NCI-H2171 treated with DMSO at 0.1 percent for 48 hours (cell line): ENCODE results near the gene CLIP4.
A peak's percentile ranks its signal among the peaks of the same experiment; 100 is the strongest.

Experiments
- DNase-seq: peaks from one replicate; lab custom pipeline; 2025; lab: John Stamatoyannopoulos, UW

CLIP4 gene

DNA sequence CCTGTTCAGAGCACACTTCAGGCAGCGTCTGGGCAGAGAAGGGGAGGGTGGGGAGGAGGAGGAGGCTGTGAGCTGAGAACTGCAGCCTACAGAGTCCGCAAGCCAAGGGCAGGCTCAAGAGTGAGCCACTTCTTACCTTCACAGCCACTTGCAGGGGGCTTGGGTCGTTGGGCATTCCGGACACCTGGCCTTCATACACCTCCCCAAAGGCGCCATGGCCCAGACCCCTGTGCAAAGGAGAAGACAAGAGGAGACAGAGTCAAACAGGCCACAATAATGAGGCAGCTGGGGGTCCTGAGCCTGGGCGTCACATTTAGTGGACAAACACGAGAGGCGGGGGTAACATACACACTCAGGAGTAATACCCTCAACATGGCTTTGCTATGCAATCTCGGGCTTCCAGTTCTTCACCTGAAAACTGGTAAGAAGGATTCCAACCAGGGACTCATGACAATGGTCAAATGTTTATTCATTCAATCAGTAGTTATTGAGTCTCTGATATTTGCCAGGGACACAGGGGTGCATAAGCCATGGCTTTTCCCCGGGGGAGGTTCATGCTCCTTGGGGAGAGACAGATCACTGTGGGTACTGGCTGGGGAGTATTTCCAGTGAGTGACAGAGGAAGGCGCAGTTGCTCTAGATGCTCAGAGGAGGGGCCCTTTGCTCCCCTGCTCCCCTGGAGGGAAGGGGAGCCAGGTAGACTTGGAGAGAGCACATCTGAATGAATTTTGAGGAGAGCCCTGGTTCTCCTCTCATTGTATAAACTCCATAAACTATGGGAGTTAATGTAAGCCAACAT lies 107.4 kb downstream of the CLIP4 start:
- no peak for DNase-seq

DNA sequence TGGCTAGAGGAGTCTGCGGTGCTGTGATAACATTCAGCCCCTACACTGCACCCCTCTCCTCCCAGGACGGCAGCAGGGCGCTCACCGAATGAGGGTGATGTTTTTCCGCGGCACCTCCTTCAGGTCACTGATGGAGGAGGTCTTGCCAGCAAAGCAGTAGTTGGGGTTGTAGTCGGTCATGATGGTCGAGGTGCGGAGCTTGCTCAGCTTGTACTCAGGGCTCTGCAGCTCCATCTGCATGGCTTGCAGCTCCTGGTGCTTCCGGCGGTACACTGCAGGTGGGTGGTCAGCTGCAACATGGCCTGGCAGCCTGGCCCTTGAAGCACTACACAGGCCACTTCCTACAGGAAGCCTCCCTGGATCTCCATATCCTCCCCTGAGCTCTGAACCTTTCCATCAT lies 108.0 kb downstream of the CLIP4 start:
- DNase-seq, result no peak

DNA sequence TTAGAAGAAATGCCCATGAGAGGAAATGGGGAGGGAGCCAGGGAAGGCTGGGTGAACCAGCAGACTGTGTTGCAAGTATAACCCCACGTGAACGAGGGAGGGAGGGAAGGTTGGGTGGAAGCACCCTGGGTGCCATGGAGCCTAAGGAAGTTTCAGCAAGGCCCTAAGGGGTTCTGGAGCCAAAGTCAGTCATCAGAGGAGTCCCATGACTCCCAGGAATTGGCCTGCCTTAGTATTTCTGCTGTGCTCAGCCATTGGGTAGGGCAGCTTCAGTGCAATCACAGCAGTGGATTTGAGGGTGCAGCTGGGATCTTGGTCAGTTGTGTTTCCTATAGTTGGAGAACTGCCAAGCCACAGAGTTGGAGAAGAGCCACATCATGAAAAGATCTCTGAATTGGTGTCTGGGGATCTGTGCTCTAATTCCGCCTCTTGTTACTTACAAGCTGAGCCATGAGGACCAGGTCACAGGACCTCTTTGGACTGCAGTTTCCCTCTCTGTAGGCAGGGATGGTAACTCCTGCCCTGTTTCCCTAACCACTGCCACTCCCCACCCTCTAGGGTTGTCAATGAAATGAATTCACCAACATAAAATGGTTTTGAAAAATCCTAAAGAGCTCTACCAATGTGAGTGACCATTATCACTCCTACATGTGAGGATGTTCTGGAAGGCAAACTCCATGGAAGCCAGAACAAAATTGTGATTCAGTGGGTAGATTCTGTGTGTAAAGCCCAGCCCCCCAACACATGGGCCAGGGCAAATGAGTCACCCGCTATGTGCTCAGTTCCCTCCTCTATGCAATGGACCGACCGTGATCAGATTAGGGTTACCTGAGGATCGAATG lies 108.9 kb downstream of the CLIP4 start:
- peak; percentile 54 for DNase-seq

DNA sequence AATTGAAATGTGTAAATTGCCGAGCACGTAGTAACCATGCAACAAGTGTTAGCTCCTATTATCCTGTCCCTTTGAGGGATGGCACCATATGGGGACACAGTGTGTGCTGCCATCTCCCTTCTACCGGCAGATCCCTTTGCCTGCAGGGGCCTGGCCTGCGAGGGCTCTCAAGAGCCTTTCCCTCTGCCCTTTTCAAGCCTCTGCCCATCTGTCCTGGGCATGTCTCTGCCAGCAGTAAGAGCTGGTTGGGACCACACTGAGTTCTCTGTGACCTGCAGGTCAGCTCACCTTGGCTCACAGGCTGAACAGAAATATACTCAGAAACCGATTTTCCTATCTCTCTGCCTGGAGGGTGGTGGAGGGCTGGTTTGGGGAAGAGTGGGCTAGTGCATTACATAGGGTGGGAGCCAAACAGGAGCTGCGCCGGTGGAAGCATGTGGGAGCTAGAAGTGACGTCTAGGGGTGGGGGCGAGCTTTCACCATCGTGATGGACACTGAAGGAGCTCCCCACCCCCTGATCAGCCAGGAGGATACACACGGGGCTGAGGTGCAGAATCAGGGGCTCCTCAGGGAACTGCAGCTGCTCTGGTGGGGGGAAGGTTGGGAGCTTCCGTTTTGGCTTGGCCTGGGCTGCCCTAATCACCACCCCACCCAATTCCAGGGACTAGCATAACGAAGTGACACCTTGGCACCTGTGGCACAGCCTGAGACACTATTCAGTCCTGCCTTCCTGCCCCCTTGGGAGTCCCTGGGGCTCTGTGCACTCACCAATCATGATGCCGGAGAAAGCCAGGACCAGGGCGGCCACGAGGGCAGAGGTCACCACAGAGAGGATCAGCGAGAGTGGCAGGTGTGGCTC lies 109.7 kb downstream of the CLIP4 start:
- DNase-seq, result no peak

GRCh38 chr2:29225814-29226213 lies 110.6 kb downstream of the CLIP4 start:
- no peak for DNase-seq

DNA sequence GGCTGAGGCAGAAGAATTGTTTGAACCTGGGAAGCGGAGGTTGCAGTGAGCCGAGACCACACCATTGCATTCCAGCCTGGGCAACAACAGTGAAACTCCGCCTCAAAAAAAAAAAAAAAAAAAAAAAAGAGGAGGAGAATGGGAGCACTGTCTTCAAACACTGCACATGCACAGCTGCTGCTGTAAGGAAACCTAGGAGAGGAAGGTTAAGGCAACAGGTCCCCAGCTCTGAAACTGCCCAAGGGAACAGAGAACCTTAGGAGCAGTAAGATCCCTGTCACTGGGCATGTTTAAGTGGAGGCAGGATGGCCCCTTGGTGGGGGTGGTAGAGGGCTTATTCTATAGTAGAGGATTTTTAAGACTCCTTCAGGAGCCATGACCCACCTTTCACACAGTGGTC lies 111.2 kb downstream of the CLIP4 start:
- DNase-seq, result peak; percentile 10

- no peak for DNase-seq
Observed at GRCh38 chr2:29226808-29227207, 111.6 kb downstream of the CLIP4 start.

DNA sequence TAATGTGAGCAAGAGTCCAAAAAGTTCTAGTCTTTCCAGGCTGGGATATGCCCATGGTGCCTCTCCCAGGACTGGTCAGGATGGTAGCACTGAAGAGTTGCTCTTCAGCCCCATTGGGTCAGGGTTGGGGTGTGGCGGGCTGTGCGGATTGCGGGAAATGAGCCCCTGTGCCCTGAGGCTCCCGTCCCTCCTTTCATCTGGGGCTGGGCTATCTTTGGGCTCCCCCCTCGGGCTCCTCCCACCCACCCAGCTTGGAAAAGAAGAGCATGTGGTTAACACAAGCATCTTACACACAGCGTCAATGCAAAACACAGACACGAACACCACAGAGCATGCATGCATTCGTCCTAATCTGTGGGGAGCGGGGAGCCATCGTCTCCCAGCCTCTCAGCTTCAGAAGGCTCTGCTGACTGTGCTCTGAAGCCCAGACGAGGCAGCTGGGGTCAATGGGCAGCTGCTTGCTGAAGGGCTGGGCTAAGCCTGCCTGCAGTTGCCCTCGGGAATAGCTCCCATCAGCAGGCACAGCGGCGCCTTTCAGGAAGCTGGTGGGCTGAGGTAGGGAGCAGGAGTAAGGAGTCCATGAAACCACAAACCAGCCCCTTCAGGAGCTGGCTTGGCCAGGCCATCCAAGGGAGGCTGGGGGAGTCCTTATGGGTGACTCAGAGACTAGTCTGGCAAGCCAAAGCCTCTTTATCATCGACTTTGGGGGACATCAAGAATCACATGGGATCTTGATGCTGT lies 112.9 kb downstream of the CLIP4 start:
- DNase-seq, result no peak

DNA sequence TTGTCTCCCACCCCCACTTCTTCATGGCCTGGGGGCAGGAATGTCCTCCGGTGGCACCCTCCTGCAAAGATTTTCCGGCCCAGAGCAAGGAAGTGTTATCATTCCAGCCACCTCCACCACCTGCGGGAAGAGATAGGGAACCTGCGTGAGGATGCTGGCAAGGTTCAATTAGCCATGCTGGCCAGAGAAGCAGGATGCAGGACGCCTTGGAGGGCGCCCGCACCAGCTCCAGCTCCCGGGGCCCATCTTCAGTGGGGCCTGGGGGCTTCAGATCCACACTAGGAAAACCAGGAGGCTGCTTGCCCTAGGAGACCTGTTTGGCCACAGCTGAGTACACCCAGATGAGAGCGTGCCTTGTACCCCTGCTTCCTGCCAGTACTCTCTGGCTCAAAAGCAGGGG lies 113.7 kb downstream of the CLIP4 start:
- no peak for DNase-seq

DNA sequence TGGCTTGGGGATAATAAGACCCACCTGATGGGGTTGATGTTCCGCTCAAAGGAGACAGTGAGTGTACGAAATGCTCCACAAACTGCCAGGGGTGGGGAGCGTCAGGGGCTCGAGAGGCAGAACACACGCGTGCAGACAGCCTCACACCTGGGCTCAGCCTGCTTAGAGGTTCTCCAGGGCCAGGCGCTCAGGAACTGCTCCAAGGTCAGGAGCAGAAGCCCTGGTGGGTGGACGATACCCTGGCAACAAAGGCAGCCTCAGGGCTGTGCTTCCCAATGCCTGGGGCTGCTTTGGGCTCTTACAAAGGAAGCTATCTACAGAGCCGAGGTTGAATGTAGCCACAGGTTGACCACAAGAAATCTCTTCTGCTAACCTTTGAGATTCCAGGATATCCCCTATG lies 114.4 kb downstream of the CLIP4 start:
- no peak for DNase-seq

DNA sequence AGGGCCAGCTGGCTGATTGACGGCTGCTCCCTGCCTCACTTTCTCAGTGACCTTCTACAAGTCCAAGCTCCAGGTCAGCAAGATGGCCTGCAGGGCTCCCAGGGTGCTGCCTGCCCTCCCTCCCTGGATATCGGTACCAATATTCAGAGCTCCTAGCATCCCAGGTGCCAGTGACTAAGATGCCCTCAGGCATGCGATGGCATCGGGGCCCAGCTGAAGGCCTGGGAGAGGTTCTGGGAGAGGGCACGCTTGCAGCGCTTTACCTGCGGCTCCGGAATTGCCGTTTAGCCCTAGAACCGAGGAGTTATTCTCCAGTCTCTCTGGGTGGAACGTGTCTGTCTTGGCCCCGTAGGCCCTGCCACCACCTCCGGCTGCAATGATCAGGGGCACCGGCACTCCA lies 116.8 kb downstream of the CLIP4 start:
- no peak for DNase-seq

DNA sequence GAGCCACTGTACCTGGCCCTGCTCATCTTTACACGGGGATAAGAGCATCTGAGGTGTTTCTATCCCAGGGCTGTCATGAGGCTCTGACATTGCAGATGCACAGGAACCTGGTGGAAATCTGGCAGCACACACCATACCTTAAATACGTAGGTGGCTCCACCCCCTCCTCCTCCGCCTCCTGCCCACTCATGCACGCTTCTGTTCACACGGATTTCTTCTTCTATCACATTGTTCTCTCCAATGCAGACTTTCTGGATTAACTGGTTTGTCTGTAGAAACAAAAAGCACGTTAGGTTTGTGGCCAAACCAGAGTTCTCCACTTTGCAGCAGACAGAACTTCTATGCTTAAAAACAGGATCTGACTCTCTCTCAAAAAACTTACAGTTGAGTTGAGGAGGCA lies 118.2 kb downstream of the CLIP4 start:
- DNase-seq, result no peak

GRCh38 chr2:29235411-29235810 lies 120.2 kb downstream of the CLIP4 start:
- DNase-seq, result no peak

DNA sequence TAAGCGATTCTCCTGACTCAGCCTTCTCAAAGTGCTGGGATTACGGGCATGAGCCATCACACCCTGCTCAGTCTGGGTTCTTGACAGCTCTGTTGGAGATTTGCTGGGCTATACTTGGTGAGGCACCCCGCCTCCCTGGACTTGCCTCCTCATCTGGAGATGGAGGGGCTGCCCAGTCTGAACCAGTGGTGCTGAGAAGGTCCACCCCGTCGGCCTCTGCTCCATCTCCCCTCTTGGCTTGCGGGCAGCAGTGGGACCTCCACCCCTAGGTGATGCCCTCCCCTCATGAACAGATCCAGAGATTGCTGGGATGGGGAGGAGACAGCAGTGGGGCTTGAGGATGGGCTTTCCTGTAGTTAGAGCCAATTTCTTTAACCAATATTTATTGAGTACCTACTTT lies 120.9 kb downstream of the CLIP4 start:
- DNase-seq, result no peak

- DNase-seq, result peak; percentile 8
Observed at GRCh38 chr2:29238497-29238896, 123.3 kb downstream of the CLIP4 start.
